B cell (primary cell): ENCODE results near the gene ORAI1. TPM values are rescaled to one million over a fixed set of nuclear protein-coding genes. Genes with fewer than 3 reads are reported as not detected.

Source experiments
- ATAC-seq: fragments of 200-7000 bp; cut with Tn5 transposase; one replicate; pipeline ENCODE4 v1.10.0; 2021; ENCODE audit warnings: low read depth, mild to moderate bottlenecking, moderate number of reproducible peaks, moderate library complexity
- CTCF ChIA-PET: fragments of 350-600 bp; sonication (Branson Sonifier 250); formaldehyde crosslinking; loops from one replicate; lab custom pipeline; 2021; ENCODE audit warnings: antibody characterized with exemption, inconsistent platforms; lab: Charles Lee
- POLR2A ChIA-PET: fragments of 350-600 bp; sonication (Branson Sonifier 250); formaldehyde crosslinking; loops from one replicate; lab custom pipeline; 2021; ENCODE audit warnings: antibody characterized with exemption; lab: Charles Lee
- DNase-seq: peaks from one replicate; pipeline ENCODE4 v3.0.0; 2013
- H2AFZ ChIP-seq: 2 replicates; pipeline ENCODE4 v1.6.1; 2012; ENCODE audit warnings: mild to moderate bottlenecking, low read depth, low read length; ENCODE audit not compliant: insufficient read depth, poor library complexity, severe bottlenecking
- H3K27ac ChIP-seq, 2 donors: 1 replicate in 1 of 2; 2 replicates in 1 of 2; pipeline ENCODE4 v1.5.1; 2012 to 2013; ENCODE audit warnings: low read length in 2 of 2, mild to moderate bottlenecking in 2 of 2, moderate library complexity in 1 of 2
- H3K27me3 ChIP-seq, 4 experiments: fragments of 200-600 bp in 1 of 4; sonication (generic) in 1 of 4; replicated peaks in 1 of 4; 1 replicate in 2 of 4; 2 replicates in 2 of 4; pipeline versions ENCODE4 v1.6.1 to v1.7.0; 2013 to 2016; ENCODE audit warnings: low read length in 3 of 4, mild to moderate bottlenecking in 2 of 4, mixed read lengths in 1 of 4, moderate library complexity in 1 of 4; ENCODE audit not compliant: insufficient read depth in 4 of 4, control insufficient read depth in 3 of 4; ENCODE audit errors: control extremely low read depth in 1 of 4
- H3K36me3 ChIP-seq, 2 experiments: replicated peaks in 1 of 2; 1 replicate in 1 of 2; 2 replicates in 1 of 2; pipeline versions ENCODE4 v1.6.1 to v1.7.1; 2013; ENCODE audit warnings: low read length in 1 of 2; ENCODE audit not compliant: insufficient read depth in 2 of 2, control insufficient read depth in 1 of 2; ENCODE audit errors: control extremely low read depth in 1 of 2, extremely low read depth in 1 of 2
- H3K4me1 ChIP-seq, 2 donors: fragments of 200-600 bp in 1 of 2; sonication (generic) in 1 of 2; 1 replicate in 1 of 2; 2 replicates in 1 of 2; pipeline versions ENCODE4 v1.5.1 to v1.6.1; 2013 to 2017; ENCODE audit warnings: low read length in 2 of 2; ENCODE audit not compliant: control insufficient read depth in 2 of 2, insufficient read depth in 2 of 2
- H3K4me2 ChIP-seq: replicated peaks from 2 replicates; pipeline ENCODE3; 2012; ENCODE audit warnings: mild to moderate bottlenecking, low read depth, low read length; ENCODE audit not compliant: poor library complexity, severe bottlenecking
- H3K4me3 ChIP-seq, 5 experiments: fragments of 200-600 bp in 1 of 5; sonication (generic) in 1 of 5; 1 replicate in 3 of 5; 2 replicates in 2 of 5; pipeline versions ENCODE4 v1.5.1 to v1.7.0; 2011 to 2016; ENCODE audit warnings: low read length in 4 of 5, mild to moderate bottlenecking in 4 of 5, low read depth in 2 of 5, control low read depth in 1 of 5, moderate library complexity in 1 of 5; ENCODE audit not compliant: insufficient read depth in 1 of 5; ENCODE audit errors: control extremely low read depth in 1 of 5, extremely low read depth in 1 of 5
- H3K79me2 ChIP-seq: fragments of 200-600 bp; sonication (generic); one replicate; pipeline ENCODE4 v1.6.0; 2016; ENCODE audit warnings: low read length; ENCODE audit not compliant: control insufficient read depth, insufficient read depth
- H3K9ac ChIP-seq: fragments of 200-600 bp; sonication (generic); 2 replicates; pipeline ENCODE4 v1.6.1; 2017; ENCODE audit warnings: mild to moderate bottlenecking, low read length, moderate library complexity
- H3K9me3 ChIP-seq, 3 donors: one replicate each; pipeline versions ENCODE4 v1.6.1 to v1.7.1; 2013; ENCODE audit warnings: low read length in 2 of 3; ENCODE audit not compliant: control insufficient read depth in 2 of 3, insufficient read depth in 1 of 3; ENCODE audit errors: control extremely low read depth in 1 of 3
- H4K20me1 ChIP-seq: 2 replicates; pipeline ENCODE4 v1.6.0; 2012; ENCODE audit warnings: mild to moderate bottlenecking, low read length; ENCODE audit not compliant: insufficient read depth, control insufficient read depth, poor library complexity, severe bottlenecking
- H3K27ac Mint-ChIP-seq: one replicate; pipeline ENCODE4 v1.8.0; 2021; ENCODE audit warnings: mixed read lengths
- H3K27me3 Mint-ChIP-seq: one replicate; pipeline ENCODE4 v1.8.0; 2021; ENCODE audit warnings: mixed read lengths
- H3K4me1 Mint-ChIP-seq: one replicate; pipeline ENCODE4 v1.8.0; 2021; ENCODE audit warnings: mixed read lengths
- H3K4me3 Mint-ChIP-seq: one replicate; pipeline ENCODE4 v1.8.0; 2021; ENCODE audit warnings: mixed read lengths
- H3K9me3 Mint-ChIP-seq: one replicate; pipeline ENCODE4 v1.8.0; 2022; ENCODE audit warnings: mixed read lengths; ENCODE audit not compliant: insufficient read depth
- CTCF ChIP-seq: fragments of 200-600 bp; IDR thresholded peaks from one replicate; pipeline ENCODE4 v1.8.0; 2022; ENCODE audit warnings: antibody characterized with exemption, mild to moderate bottlenecking
- EZH2 ChIP-seq: IDR thresholded peaks from 2 replicates; pipeline ENCODE4 v1.6.1; 2012; ENCODE audit warnings: borderline replicate concordance, low read depth, mild to moderate bottlenecking, moderate library complexity, low read length; ENCODE audit not compliant: insufficient read depth, poor library complexity, severe bottlenecking
- WGBS: methylation state at CpG from one replicate; pipeline ENCODE4 v1.1.5; 2013; ENCODE audit warnings: missing lambda C conversion rate; ENCODE audit not compliant: insufficient coverage; 5-methylcytosine and 5-hydroxymethylcytosine counted together
- intact Hi-C: fragments of 100-400 bp; cut with micrococcal nuclease; formaldehyde crosslinking; loops from one replicate; pipeline ENCODE4 v1.10.0; 2022
- polyA plus RNA-seq: library from polyadenylated mRNA; depleted of rRNA; stranded (reverse); fragments of >200 nt; gene quantifications from 2 replicates; pipeline ENCODE4 v1.2.3, GENCODE V29; 2012
- total RNA-seq, 2 donors: library from RNA; stranded (reverse); fragments of 120-200 nt in 1 of 2; gene quantifications; 1 replicate in 1 of 2; 2 replicates in 1 of 2; pipeline versions ENCODE4 v1.2.3 to v1.2.4, GENCODE V29; 2013 to 2022

Gene ORAI1
- total and polyA plus RNA-seq, 2 donors (not counting 1 experiment from before 2014, with no cell fraction given), result 43.2 to 66.0 TPM

GRCh38 chr12:121638298-121639202 lies 12.2 kb downstream of the ORAI1 start:
- CTCF ChIA-PET, result interaction anchor here (1.6 to 4.3 kb wide), 5 partner anchors 13 to 145 kb away, joined by 3 to 38 read pairs (median 12); partner anchors contain the start of genes MORN3 and ORAI1
- Histone ChIP-seq H3K4me2 (peak overlapping the region; percentile 80), H3K4me3 (no peak overlapping the region), H2AFZ (no peak overlapping the region), H3K4me1 (peaks cover 21 to 32% of the 10 kb centered on the region in 2 donors), H3K27ac (peak overlapping the region; percentile 86 to 89), H3K9me3 (no peaks in the 10 kb centered on the region), H3K9ac (no peak overlapping the region), H4K20me1 (peaks cover 36% of the 10 kb centered on the region), H3K27me3 (no peaks in the 10 kb centered on the region), H3K36me3 (peaks cover 0 to 26% of the 10 kb centered on the region in 2 experiments), H3K79me2 (peaks cover 71% of the 10 kb centered on the region)
- intact Hi-C loops, result no loop called here
- TF ChIP-seq CTCF (no peak), EZH2 (no peak)
- ATAC-seq, result no peak
- H3K4me1 Mint-ChIP-seq, result peaks cover 30% of the 10 kb centered on the region
- WGBS, result 93% methylated on average over 11 of the region's 14 CpGs
- H3K27me3 Mint-ChIP-seq, result no peaks in the 10 kb centered on the region
- DNase-seq, result no peak
- POLR2A ChIA-PET, result interaction anchor here (0.7 to 2.7 kb wide), 3 partner anchors 11 to 25 kb away, joined by 3 to 18 read pairs (median 4); partner anchors contain the start of gene ORAI1
- peak overlapping the region; percentile 92 for H3K27ac Mint-ChIP-seq
- no peaks in the 10 kb centered on the region for H3K9me3 Mint-ChIP-seq
- H3K4me3 Mint-ChIP-seq, result peak overlapping the region; percentile 67

GRCh38 chr12:121641343-121641630 lies 15.0 kb downstream of the ORAI1 start:
- WGBS, result 97% methylated on average over 18 of the region's 18 CpGs
- peaks cover 36% of the 10 kb centered on the region for H4K20me1 ChIP-seq
- Mint-ChIP-seq H3K4me1 (peaks cover 18% of the 10 kb centered on the region), H3K4me3 (no peak overlapping the region), H3K9me3 (no peaks in the 10 kb centered on the region), H3K27ac (no peak overlapping the region), H3K27me3 (no peaks in the 10 kb centered on the region)
- H3K4me3 ChIP-seq, result no peak overlapping the region
- ChIA-PET POLR2A (interaction anchor here (0.6 kb wide), 1 partner anchor 15 kb away, joined by 3 read pairs; the partner anchor contains the start of gene ORAI1), CTCF (interaction anchor here (1.1 to 1.9 kb wide), 3 partner anchors 14 to 89 kb away, joined by 3 to 6 read pairs (median 6); no protein-coding TSS in a partner anchor)
- peaks cover 0 to 21% of the 10 kb centered on the region in 2 experiments for H3K36me3 ChIP-seq
- TF ChIP-seq EZH2 (no peak), CTCF (no peak)
- H2AFZ ChIP-seq, result no peak overlapping the region
- H3K9ac ChIP-seq, result no peak overlapping the region
- DNase-seq (no peak), ATAC-seq (no peak)
- peaks cover 21 to 26% of the 10 kb centered on the region in 2 donors for H3K4me1 ChIP-seq
- H3K9me3 ChIP-seq, result no peaks in the 10 kb centered on the region
- H3K27ac ChIP-seq, result no peak overlapping the region
- no peak overlapping the region for H3K4me2 ChIP-seq
- intact Hi-C loops, result no loop called here
- no peaks in the 10 kb centered on the region for H3K27me3 ChIP-seq
- H3K79me2 ChIP-seq, result peaks cover 60% of the 10 kb centered on the region
